Mesothelial cell of epicardium (in vitro differentiated cells): ENCODE measurements around the gene ALDH1A3. TPM values are rescaled to one million over a fixed set of nuclear protein-coding genes. Genes with fewer than 3 reads are reported as not detected.

Experiments
- DNase-seq, 2 experiments: peaks; one replicate each; pipeline ENCODE4 v3.0.0; 2021; ENCODE audit warnings: low spot score in 2 of 2; ENCODE audit not compliant: unreplicated experiment in 2 of 2
- H3K27ac Mint-ChIP-seq: 2 replicates; pipeline ENCODE4 v1.8.0; 2021; ENCODE audit warnings: mixed read lengths
- H3K27me3 Mint-ChIP-seq: 2 replicates; pipeline ENCODE4 v1.8.0; 2021; ENCODE audit warnings: low read depth, mixed read lengths
- H3K36me3 Mint-ChIP-seq: 2 replicates; pipeline ENCODE4 v1.8.0; 2021; ENCODE audit warnings: mixed read lengths
- H3K4me1 Mint-ChIP-seq: 2 replicates; pipeline ENCODE4 v1.8.0; 2021; ENCODE audit warnings: mixed read lengths
- H3K4me3 Mint-ChIP-seq: 2 replicates; pipeline ENCODE4 v1.8.0; 2021; ENCODE audit warnings: mild to moderate bottlenecking, moderate library complexity, mixed read lengths
- H3K9me3 Mint-ChIP-seq: 2 replicates; pipeline ENCODE4 v1.8.0; 2021; ENCODE audit warnings: mixed read lengths
- total RNA-seq: library from RNA; stranded (reverse); gene quantifications from 3 replicates; pipeline ENCODE4 v1.2.1, GENCODE V29; 2021
- TF ChIP-seq, protein P1 (sequence below): fragments of 200-600 bp; sonication (generic); IDR thresholded peaks from one replicate; pipeline ENCODE4 v1.5.0; 2021; ENCODE audit warnings: antibody characterized with exemption; ENCODE audit not compliant: unreplicated experiment

The ALDH1A3 gene
- total RNA-seq, 1 donor from 2014 or later: not detected

DNA sequence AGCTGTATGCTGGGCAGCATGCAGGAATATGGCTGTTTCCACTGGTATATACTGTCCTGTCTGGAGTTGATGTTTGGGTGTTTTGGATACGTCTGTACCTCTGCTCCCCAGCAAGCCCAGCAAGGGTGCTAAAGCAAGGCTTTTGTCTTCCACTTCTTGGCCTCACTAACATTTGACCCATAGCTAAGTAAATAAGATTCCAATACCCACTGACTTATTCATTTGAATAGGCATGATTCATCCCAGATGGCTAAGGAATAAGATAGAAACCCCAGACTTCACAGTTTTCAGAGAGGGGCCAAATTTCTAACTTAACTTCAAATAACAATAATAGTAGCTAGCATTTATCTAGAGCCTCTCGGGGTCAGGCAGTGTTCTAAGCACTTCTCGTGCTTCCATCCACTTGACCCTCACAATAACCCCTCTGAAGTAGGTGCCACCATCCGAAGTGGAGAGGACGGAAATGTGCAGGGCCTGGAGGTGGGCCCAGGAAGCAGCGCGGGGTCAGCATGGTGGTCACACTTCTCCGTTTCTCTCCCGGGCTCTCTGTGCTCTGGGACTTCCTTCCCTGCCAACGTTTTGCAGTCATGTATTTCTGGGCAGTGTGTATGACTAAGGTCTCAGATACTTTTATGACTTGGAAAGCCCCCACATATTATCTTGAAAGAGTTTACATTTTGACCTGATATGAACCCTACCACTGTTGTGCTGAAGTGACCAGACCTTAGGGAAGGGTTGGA lies 78.9 kb downstream of the ALDH1A3 start:
- no peak overlapping the region for H3K4me3 Mint-ChIP-seq
- H3K9me3 Mint-ChIP-seq: no peaks in the 10 kb centered on the region
- peaks cover 38% of the 10 kb centered on the region for H3K27me3 Mint-ChIP-seq
- H3K27ac Mint-ChIP-seq: no peak overlapping the region
- H3K4me1 Mint-ChIP-seq: no peaks in the 10 kb centered on the region
- TF ChIP-seq, protein P1, sequence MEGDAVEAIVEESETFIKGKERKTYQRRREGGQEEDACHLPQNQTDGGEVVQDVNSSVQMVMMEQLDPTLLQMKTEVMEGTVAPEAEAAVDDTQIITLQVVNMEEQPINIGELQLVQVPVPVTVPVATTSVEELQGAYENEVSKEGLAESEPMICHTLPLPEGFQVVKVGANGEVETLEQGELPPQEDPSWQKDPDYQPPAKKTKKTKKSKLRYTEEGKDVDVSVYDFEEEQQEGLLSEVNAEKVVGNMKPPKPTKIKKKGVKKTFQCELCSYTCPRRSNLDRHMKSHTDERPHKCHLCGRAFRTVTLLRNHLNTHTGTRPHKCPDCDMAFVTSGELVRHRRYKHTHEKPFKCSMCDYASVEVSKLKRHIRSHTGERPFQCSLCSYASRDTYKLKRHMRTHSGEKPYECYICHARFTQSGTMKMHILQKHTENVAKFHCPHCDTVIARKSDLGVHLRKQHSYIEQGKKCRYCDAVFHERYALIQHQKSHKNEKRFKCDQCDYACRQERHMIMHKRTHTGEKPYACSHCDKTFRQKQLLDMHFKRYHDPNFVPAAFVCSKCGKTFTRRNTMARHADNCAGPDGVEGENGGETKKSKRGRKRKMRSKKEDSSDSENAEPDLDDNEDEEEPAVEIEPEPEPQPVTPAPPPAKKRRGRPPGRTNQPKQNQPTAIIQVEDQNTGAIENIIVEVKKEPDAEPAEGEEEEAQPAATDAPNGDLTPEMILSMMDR: no peak
- no peak for DNase-seq
- H3K36me3 Mint-ChIP-seq: no peaks in the 10 kb centered on the region

DNA sequence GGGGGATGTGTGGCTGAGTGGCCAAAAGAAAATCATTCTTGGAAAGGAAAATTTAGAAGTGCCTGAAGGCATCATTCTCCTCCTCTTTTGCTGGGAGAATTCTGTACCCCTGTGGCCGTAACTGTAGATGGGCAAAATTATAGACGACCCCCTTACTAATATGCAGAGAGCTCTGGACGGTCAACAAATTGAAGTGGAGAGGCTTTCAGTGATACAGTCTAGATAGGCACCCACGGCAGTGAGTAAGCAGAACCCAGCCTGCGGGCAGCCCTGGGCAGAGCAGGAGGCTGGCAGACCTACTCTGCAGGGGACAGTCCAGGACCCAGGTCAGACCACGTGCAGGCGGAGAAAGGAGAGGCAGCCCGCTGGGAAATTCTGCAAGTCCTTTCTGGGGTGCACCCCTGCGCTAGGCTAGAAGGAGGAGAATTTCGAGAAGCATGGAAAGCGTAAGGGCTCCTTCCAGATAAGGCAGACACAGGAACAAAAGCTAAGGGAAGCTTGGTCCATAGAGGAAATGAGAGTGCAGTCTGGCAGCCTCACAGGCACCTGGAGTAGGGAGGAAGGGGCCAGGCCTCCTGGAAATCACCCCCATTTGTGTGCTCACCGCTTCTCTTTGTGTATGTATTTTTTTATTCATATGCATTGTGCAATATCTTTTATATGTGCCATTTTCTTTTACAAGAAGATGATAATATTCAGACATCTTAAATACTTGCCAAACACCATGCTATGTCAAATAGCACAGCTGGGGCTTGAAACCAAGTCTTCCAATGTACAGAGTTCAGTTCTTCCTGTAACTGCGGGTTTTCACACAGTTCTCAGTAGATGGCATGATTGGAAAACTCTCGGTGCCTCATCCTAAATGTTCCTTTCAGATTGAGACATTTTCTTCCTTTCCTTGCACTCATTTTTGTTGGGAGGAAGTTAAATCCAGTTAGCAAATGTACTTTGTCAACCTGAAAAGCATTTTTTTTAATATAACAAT lies 79.7 kb downstream of the ALDH1A3 start:
- Mint-ChIP-seq H3K27ac (no peak overlapping the region), H3K9me3 (no peaks in the 10 kb centered on the region), H3K27me3 (peaks cover 41% of the 10 kb centered on the region), H3K4me3 (no peak overlapping the region), H3K36me3 (no peaks in the 10 kb centered on the region), H3K4me1 (no peaks in the 10 kb centered on the region)
- DNase-seq: no peak
- TF ChIP-seq, protein P1: no peak

Other genes with a start within 250 kb of the ALDH1A3 start
- gene LRRK1, start 39.5 kb downstream of the ALDH1A3 start, total RNA-seq: 1.4 to 2.3 TPM (median 2.0 TPM) in 3 replicates